Esophagus muscularis mucosa (tissue), 4 donors: ENCODE data around the gene GTPBP10. TPM values are rescaled to one million over a fixed set of nuclear protein-coding genes. Genes with fewer than 3 reads are reported as not detected.

Experiments
- DNase-seq: peaks from one replicate; pipeline ENCODE4 v3.0.0-alpha.2; 2017; ENCODE audit errors: extremely low spot score
- H3K27ac ChIP-seq, 4 donors: fragments of 200-600 bp; sonication (generic); replicated peaks in 1 of 4; 1 replicate in 3 of 4; 2 replicates in 1 of 4; pipeline ENCODE4 v1.5.1; 2016 to 2019; ENCODE audit warnings: mild to moderate bottlenecking in 1 of 4
- H3K27me3 ChIP-seq, 4 donors: fragments of 200-600 bp; sonication (generic); one replicate each; pipeline versions ENCODE4 v1.5.1 to v1.6.0; 2016 to 2019
- H3K36me3 ChIP-seq, 4 donors: fragments of 200-600 bp; sonication (generic); one replicate each; pipeline ENCODE4 v1.5.1; 2016 to 2019
- H3K4me1 ChIP-seq, 4 donors: fragments of 200-600 bp; sonication (generic); one replicate each; pipeline ENCODE4 v1.5.1; 2016 to 2019
- H3K4me3 ChIP-seq, 4 donors: fragments of 200-600 bp; sonication (generic); 1 replicate in 2 of 4; 2 replicates in 2 of 4; pipeline ENCODE4 v1.5.1; 2016 to 2019; ENCODE audit warnings: mild to moderate bottlenecking in 4 of 4, moderate library complexity in 1 of 4
- H3K9me3 ChIP-seq, 4 donors: fragments of 200-600 bp; sonication (generic); 1 replicate in 3 of 4; 2 replicates in 1 of 4; pipeline ENCODE4 v1.5.1; 2016 to 2019
- EP300 ChIP-seq: sonication (generic); formaldehyde crosslinking; IDR thresholded peaks from one replicate; pipeline ENCODE4 v1.6.1; 2017; ENCODE audit warnings: antibody characterized with exemption
- POLR2A ChIP-seq: fragments of 450-650 bp; IDR thresholded peaks from one replicate; pipeline ENCODE4 v1.6.1; 2017; ENCODE audit warnings: antibody characterized with exemption, moderate library complexity, mild to moderate bottlenecking, low read depth
- POLR2AphosphoS5 ChIP-seq, 2 donors: sonication (generic); formaldehyde crosslinking; IDR thresholded peaks; one replicate each; pipeline ENCODE4 v1.6.1; 2017; ENCODE audit warnings: antibody characterized with exemption in 2 of 2
- WGBS: methylation state at CpG from one replicate; pipeline ENCODE4 v1.1.5; 2018; 5-methylcytosine and 5-hydroxymethylcytosine counted together
- intact Hi-C: fragments of 100-400 bp; cut with DNase I; formaldehyde crosslinking; loops from one replicate; pipeline ENCODE4 v1.15.1; 2023
- total RNA-seq, 4 donors: library from RNA; depleted of rRNA; stranded (reverse); fragments of >200 nt; gene quantifications; one replicate each; pipeline versions ENCODE4 v1.1.0 to v1.2.1, GENCODE V29; 2016
- TF ChIP-seq, protein P1 (sequence below), 3 experiments: fragments of 200-600 bp in 2 of 3; fragments of 450-650 bp in 1 of 3; sonication (generic) in 2 of 3; IDR thresholded peaks; one replicate each; pipeline ENCODE4 v1.5.1; 2017 to 2019; ENCODE audit warnings: antibody characterized with exemption in 3 of 3, mild to moderate bottlenecking in 2 of 3, moderate library complexity in 1 of 3

GTPBP10 gene
- total RNA-seq, 4 donors from 2014 or later, result 9.6 to 14.4 (median 12.4) TPM

DNA sequence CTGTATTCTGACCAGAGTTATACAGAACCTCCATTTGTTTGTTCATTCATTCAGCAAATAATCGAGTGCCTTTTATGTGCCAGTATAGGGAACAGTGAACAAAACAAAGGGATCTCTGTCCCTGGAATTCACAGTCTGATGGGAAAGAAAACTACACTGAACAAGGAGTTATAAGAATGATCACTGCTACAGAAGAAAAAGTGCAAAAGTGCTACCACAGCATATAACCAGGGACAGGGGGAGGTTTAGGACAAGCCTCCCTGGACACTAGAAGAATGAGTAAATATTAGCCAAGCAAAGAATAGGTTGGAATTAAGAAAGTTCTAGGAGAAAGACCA, 60.9 kb downstream of the GTPBP10 start:
- WGBS, result 91% methylated on average over 1 of the region's 1 CpG
- peaks cover 10 to 54% (median 29%) of the 10 kb centered on the region in 4 donors for H3K36me3 ChIP-seq
- H3K9me3 ChIP-seq, result no peaks in the 10 kb centered on the region
- peaks cover 24 to 28% (median 25%) of the 10 kb centered on the region in 4 donors for H3K4me1 ChIP-seq
- H3K27ac ChIP-seq, result no peak overlapping the region
- H3K4me3 ChIP-seq, result no peak overlapping the region
- no peaks in the 10 kb centered on the region for H3K27me3 ChIP-seq
- TF ChIP-seq EP300 (no peak), POLR2AphosphoS5 (IDR thresholded peaks at IDR 0.05) (no peak), POLR2A (no peak)
- TF ChIP-seq, protein P1, sequence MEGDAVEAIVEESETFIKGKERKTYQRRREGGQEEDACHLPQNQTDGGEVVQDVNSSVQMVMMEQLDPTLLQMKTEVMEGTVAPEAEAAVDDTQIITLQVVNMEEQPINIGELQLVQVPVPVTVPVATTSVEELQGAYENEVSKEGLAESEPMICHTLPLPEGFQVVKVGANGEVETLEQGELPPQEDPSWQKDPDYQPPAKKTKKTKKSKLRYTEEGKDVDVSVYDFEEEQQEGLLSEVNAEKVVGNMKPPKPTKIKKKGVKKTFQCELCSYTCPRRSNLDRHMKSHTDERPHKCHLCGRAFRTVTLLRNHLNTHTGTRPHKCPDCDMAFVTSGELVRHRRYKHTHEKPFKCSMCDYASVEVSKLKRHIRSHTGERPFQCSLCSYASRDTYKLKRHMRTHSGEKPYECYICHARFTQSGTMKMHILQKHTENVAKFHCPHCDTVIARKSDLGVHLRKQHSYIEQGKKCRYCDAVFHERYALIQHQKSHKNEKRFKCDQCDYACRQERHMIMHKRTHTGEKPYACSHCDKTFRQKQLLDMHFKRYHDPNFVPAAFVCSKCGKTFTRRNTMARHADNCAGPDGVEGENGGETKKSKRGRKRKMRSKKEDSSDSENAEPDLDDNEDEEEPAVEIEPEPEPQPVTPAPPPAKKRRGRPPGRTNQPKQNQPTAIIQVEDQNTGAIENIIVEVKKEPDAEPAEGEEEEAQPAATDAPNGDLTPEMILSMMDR (IDR thresholded peaks at IDR 0.05), result no peak
- DNase-seq, result no peak
- intact Hi-C loops, result no loop called here

DNA sequence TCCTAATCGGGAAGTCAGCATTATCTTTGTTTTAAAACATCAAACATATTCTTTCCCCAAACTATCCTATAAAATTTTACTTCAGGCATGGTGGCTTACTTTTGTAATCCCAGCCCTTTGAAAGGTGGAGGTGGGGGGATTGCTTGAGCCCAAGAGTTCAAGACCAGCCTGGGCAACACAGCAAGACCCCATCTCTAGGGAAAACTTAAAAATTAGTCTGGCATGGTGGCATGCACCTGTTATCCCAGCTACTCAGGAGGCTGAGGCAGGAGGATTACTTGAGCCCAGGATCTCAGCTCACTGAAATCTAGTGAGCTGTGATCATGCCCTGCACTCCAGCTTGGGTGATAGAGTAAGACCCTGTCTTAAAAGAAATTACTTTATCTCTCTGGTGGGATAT, 61.6 kb downstream of the GTPBP10 start:
- TF ChIP-seq POLR2A (no peak), POLR2AphosphoS5 (IDR thresholded peaks at IDR 0.05) (no peak)
- Histone ChIP-seq H3K4me3 (no peak overlapping the region), H3K4me1 (peaks cover 19 to 26% (median 25%) of the 10 kb centered on the region in 4 donors), H3K27ac (no peak overlapping the region), H3K36me3 (peaks cover 10 to 60% (median 36%) of the 10 kb centered on the region in 4 donors), H3K27me3 (no peaks in the 10 kb centered on the region), H3K9me3 (no peaks in the 10 kb centered on the region)
- whole genome bisulfite sequencing, result 97% methylated on average over 1 of the region's 1 CpG
- no peak for DNase-seq
- intact Hi-C loops, result no loop called here

DNA sequence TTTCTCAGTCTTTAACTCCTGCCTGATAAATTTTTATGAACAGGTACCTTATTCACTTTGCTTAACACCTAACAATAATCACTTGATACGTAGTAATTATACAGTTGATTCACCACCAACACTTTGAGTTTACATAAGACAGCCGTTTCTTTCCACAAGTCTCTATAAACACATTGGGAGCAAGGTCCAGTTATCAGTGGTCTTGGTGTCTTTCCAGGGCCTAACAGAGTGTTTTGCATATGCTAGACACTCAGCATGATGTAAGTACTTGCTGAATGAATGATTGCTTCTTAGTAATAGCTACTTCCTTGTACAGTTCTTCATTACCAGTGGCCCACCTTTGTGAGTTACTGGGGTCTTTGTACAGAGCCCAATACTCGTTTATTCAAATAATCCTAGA, 63.2 kb downstream of the GTPBP10 start:
- WGBS, result 70% methylated on average over 3 of the region's 3 CpGs
- H3K9me3 ChIP-seq, result no peaks in the 10 kb centered on the region
- no peak for TF ChIP-seq POLR2A
- TF ChIP-seq POLR2AphosphoS5 (IDR thresholded peaks at IDR 0.05), result no peak
- TF ChIP-seq, protein P1 (IDR thresholded peaks at IDR 0.05), result no peak
- TF ChIP-seq EP300, result no peak
- H3K4me3 ChIP-seq, result no peak overlapping the region
- H3K27me3 ChIP-seq, result no peaks in the 10 kb centered on the region
- H3K4me1 ChIP-seq, result peaks cover 10 to 24% (median 18%) of the 10 kb centered on the region in 4 donors
- intact Hi-C loops, result no loop called here
- no peak overlapping the region for H3K27ac ChIP-seq
- H3K36me3 ChIP-seq, result peaks cover 10 to 70% (median 45%) of the 10 kb centered on the region in 4 donors
- DNase-seq, result no peak

DNA sequence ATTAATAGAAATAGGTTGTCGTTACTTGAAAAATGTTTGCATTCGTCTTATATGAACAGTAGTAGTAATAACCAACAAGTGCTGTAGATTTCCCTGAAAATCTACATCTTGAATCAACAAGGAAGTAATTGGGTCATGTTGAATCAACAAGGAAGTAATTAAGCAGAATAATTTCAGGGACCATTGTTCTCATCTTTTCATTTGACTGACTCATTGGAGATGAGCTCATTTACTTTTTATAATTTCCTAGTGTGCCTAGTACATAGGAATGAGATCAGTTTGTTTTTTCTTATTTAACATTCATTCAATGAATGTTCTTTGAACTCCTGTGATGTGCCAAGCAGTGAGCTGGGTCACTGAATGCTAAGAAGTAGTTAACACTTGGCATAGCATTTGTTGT, 65.0 kb downstream of the GTPBP10 start:
- Histone ChIP-seq H3K27ac (no peak overlapping the region), H3K4me3 (no peak overlapping the region), H3K27me3 (no peaks in the 10 kb centered on the region), H3K4me1 (peaks cover 5 to 13% (median 9%) of the 10 kb centered on the region in 4 donors), H3K9me3 (no peaks in the 10 kb centered on the region), H3K36me3 (peaks cover 3 to 67% (median 46%) of the 10 kb centered on the region in 4 donors)
- TF ChIP-seq EP300, result no peak
- TF ChIP-seq POLR2A, result no peak
- TF ChIP-seq, protein P1 (IDR thresholded peaks at IDR 0.05), result no peak
- TF ChIP-seq POLR2AphosphoS5 (IDR thresholded peaks at IDR 0.05), result no peak
- WGBS, result 78% methylated on average over 2 of the region's 2 CpGs
- intact Hi-C loops, result no loop called here
- no peak for DNase-seq

DNA sequence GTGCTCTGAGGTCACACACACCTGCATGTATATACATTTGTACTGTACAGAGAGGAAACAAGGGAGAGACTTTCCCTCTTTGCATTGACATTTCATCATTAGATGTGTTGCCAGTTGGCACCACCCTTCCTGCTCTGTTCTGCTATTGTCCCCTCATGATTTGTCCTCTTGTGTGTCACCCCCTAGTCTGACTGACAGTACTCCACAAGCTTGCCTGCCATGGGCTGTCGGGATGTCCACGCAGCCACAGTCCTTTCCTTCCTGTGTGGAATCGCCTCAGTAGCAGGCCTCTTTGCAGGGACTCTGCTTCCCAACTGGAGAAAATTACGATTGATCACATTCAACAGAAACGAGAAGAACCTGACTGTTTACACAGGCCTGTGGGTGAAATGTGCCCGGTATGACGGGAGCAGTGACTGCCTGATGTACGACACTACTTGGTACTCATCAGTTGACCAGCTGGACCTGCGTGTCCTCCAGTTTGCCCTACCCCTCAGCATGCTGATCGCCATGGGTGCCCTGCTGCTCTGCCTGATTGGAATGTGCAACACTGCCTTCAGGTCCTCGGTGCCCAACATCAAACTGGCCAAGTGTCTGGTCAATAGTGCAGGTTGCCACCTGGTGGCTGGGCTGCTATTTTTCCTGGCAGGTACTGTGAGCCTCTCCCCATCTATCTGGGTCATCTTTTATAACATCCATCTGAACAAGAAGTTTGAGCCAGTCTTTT, 66.1 kb downstream of the GTPBP10 start:
- intact Hi-C loops, result no loop called here
- Histone ChIP-seq H3K4me1 (peaks cover 5 to 13% (median 8%) of the 10 kb centered on the region in 4 donors), H3K4me3 (no peak overlapping the region), H3K27ac (no peak overlapping the region), H3K36me3 (peaks cover 3 to 60% (median 44%) of the 10 kb centered on the region in 4 donors), H3K27me3 (no peaks in the 10 kb centered on the region), H3K9me3 (no peaks in the 10 kb centered on the region)
- WGBS, result 90% methylated on average over 11 of the region's 11 CpGs
- DNase-seq, result no peak
- TF ChIP-seq POLR2AphosphoS5 (IDR thresholded peaks at IDR 0.05), result no peak
- TF ChIP-seq, protein P1 (IDR thresholded peaks at IDR 0.05), result peak in 1 of 3 experiments; percentile 11
